A673 (cell line): ENCODE measurements around the gene HCAR2.

Source experiments
- EZH2 ChIP-seq: fragments of 200-600 bp; sonication (generic); IDR thresholded peaks from 2 replicates; pipeline ENCODE4 v1.6.1; 2017; ENCODE audit warnings: borderline replicate concordance, low read depth, mild to moderate bottlenecking, mixed read lengths, antibody characterized with exemption, low read length; ENCODE audit not compliant: poor library complexity, severe bottlenecking
- TF ChIP-seq, protein P1 (sequence below): fragments of 300-800, 200-600 bp; sonication (generic); conservative IDR thresholded peaks from 2 replicates; pipeline ENCODE4 v1.5.1; 2017; ENCODE audit warnings: low read depth, mild to moderate bottlenecking, antibody characterized with exemption, low read length, moderate library complexity, mixed read lengths

DNA sequence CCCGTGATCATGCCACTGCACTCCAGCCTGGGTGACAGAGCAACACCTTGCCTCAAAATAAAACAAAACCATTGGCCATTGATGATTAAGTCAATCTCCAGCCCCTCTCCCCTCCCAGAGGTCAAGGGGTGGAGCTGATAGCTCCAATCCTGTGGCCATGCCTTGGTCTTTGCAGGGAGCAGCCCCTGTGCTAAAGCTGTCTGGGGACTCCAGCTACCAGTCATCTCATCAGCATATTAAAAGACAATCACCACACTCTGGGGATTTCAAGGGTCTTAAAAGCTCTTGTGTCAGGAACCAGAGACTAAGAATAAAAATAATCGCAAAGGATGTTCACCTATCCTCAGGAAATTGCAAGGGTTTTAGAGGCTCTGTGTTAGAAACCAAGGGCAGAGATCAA is 30.6 kb downstream of the HCAR2 start:
- TF ChIP-seq, protein P1, sequence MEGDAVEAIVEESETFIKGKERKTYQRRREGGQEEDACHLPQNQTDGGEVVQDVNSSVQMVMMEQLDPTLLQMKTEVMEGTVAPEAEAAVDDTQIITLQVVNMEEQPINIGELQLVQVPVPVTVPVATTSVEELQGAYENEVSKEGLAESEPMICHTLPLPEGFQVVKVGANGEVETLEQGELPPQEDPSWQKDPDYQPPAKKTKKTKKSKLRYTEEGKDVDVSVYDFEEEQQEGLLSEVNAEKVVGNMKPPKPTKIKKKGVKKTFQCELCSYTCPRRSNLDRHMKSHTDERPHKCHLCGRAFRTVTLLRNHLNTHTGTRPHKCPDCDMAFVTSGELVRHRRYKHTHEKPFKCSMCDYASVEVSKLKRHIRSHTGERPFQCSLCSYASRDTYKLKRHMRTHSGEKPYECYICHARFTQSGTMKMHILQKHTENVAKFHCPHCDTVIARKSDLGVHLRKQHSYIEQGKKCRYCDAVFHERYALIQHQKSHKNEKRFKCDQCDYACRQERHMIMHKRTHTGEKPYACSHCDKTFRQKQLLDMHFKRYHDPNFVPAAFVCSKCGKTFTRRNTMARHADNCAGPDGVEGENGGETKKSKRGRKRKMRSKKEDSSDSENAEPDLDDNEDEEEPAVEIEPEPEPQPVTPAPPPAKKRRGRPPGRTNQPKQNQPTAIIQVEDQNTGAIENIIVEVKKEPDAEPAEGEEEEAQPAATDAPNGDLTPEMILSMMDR, result no peak
- TF ChIP-seq EZH2, result no peak
